Fibroblast of skin of left biceps (primary cell): ENCODE data around the gene OR10H5.
"Not testable (repeated sequence)": the region's sequence is repeated elsewhere in the genome, so short reads cannot be mapped to it uniquely, and the experiment has no call there.

Experiments
- DNase-seq, 2 experiments: peaks; one replicate each; pipeline ENCODE4 v3.0.0-alpha.2; 2013; ENCODE audit warnings: low read depth in 2 of 2

The OR10H5 gene, protein sequence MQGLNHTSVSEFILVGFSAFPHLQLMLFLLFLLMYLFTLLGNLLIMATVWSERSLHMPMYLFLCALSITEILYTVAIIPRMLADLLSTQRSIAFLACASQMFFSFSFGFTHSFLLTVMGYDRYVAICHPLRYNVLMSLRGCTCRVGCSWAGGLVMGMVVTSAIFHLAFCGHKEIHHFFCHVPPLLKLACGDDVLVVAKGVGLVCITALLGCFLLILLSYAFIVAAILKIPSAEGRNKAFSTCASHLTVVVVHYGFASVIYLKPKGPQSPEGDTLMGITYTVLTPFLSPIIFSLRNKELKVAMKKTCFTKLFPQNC

DNA sequence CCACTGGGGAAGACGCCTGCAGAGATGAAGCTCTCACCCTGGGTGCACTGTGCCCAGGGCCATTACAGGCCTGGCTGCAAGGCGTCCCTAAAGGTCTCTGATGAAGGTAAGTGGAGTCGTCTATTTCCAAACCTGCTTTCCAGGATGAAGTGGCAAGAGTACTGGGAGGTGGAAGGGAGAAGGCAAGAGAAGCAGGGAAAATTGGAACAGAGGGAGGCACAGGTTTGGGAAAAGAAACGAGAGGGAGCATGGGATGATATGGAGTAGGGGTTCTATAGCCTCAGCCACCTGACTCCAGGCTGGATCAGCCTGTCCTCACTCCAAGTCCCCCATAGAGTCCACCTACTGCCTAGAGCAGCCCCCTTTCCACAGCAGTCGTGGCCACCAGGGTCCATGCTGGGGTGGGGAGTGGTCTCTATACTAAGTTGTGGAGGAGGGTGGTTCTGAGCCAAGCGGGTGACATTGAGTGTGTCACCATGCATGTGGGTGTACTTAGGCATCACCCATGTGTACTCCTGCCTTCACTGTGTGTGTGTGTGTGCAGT is at the start of gene OR10H5:
Gene OR10H5 (plus strand): TSS at position 51 of the 545 bp plus-strand sequence. CDS start 6,388 bp downstream, outside the sequence.
- DNase-seq, result no peak

DNA sequence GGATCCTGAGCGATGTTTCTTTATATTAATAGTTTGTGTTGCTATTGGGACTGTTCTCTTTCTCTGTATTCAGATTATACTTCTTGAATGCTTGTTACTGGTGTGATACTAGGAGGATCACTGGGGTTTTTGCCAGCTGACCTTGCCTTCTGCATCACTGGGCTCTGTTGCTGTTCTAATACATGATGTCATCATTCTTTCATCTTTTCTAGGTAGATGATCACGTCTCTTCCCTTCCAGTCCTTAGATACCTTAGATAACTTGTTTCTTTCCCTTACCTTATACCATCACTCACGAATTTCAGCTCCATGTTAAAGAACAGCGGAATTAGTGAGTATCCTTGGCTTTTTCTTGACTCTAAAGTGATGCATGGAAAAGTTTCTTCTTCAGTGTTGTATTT is 49.7 kb upstream of the OR10H5 start, which contains the start of gene OR10H3:
Gene OR10H3 (plus strand): TSS at position 264 of the 400 bp plus-strand sequence. CDS start 3,408 bp downstream, outside the sequence.
- DNase-seq, result no peak

DNA sequence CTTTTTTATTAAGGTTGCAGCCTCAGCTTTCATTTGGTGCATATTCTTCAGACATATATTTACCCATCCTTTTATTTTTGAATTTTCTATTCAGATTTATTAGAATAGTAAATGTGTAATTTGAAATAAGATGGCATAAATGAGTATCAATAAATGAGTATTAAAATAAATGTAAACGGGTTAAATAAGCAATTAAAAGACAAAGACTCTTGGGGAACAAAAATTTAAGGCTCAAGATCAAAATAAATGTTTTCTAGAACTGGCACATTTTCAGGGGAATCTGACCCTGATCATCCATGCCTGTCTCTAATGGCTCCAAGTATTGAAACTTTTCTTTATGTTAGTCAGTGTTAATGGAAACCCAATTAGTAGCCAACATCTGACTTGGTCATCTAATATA is 46.7 kb upstream of the OR10H5 start:
- DNase-seq, result no peak

DNA sequence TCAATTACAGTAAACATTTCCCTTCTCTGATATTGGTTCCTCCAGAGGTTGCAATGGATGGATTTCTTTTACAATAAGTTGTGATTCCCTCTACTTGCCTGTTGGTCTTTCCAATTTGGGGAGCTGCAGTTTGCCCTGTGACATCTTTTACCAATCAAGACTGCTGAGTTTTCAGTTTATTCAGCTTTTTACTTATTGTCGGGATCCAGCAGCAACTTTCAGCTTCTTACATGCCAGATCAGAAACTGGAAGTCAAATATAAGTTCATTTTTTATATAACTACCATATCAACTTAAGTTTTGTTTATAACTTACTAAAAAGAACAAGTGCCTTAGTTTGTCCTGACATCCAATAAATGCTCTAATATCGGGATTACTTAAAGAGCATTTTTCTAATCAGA is 39.2 kb upstream of the OR10H5 start:
- no peak for DNase-seq

DNA sequence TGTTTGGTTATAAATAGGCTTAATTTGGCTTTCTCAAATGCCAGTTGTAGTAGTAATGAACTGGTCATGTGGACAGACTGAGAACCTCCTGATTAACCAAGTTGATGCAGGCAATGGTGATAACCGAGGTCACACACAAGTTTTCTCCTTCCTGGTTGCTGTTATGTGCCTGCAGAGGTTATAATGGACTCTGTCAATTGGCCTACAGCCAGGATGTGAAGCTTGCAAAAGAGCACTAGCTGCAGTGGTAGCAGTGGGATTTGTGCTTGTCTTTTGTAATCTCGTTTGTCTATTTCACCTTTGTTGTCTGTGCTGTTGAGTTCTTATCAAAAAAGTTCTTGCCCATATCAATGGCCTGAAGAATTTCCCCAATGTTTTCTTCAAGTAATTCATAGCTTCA is 29.1 kb upstream of the OR10H5 start:
- no peak for DNase-seq

DNA sequence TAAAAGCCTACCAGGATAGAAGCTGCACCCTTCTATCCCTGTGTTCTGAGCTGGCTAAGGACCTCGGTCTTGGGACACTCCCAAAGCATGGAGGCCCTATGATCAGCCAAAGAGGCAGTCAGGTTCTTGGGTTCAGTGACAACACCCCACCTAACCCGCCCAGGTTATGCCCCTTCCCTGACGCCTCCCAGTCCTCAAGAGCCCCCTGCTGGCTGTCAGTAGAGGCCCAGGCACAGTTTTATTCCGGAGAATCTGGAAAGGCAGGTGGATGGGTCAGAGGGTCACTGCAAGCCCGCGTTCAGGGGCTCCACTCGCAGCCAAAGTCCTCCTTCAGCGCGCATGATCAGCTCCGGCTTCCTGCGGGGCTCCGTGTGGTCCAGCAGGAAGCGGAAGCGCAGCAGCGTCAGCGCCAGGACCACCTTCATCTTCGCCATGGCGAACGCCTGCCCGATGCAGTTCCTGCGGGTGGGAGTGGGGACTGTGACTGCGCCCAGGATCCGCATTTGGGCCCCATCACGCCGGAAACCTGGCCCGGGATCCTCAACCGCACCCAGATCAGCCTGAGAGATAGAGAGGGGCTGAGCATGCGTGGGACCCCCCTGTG is 27.4 kb upstream of the OR10H5 start:
- DNase-seq, result no peak

DNA sequence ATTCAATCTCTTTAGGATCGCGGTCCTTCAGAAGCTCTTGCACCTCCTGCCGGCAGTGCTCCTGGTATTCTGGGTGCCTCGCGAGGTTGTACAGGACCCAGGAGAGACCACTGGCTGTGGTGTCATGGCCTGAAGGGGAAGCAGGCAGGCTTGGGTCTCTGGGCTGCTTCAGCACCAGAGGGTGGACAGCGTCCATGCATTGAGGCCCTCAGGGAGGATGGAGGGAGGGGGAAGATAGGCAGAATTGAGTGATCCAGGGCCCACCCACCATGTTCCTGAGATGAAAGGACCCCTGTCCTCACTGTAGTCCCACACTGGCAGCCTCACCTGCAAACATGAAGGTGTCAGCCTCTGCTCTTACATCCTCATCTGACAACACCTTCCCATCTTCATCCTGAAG is 17.9 kb upstream of the OR10H5 start:
- DNase-seq, result no peak

DNA sequence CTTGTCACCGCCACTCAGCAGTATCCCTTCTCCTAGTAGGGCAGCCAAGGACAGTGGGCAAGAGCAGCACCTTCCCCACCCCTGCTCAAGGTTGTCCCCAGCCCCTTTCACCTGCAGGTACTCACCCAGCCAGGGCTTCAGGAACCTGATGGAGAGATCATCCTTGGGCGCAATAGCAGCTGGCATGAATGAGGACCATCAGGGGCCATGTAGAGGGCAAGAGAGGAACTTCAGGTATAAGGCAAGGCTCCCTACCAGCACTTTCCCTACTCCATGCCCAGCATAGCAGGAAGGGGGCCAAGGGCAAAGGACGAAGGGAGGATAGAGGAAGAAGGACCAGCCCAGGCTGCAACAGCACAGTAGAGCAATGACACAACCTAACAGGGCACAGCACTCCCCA is 13.3 kb upstream of the OR10H5 start:
- not testable (repeated sequence) for DNase-seq

DNA sequence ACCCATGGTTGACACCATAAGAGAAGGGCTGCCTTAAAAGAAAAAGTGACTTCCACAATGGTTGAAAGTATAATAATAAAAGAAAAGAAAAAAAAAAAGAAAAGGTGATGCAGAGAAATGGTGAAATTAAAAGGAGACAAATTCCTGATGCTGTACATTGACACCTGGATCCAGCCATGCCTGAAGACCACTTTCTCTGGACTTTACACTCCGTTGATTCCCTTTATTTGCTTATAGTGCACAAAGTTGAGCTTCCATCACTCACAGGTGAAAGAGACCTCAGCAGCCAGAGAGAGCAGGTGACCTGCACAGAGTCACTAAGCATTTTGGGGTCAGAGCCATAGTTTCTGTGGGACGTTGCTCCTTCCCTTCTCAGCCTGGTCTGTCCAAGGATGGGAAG is 12.2 kb upstream of the OR10H5 start:
- no peak for DNase-seq

DNA sequence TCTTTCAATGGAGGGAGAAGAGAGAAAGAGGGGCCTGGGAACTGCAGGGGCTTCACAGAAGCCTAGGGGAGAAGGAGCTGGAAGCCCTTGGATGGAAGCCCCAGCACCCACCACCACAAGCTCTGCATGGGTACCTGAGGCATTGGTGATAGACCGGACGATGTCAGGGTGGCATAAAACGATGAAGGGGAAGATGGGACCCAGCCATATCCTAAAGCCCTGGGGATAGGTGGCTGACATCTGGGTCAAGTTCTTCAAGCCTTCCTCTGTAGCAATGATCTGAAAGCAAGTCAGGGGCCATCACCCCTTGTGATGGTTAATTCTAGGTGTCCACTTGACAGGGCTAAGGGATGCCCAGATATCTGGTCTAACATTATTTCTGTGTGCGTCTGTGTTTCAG is 11.2 kb upstream of the OR10H5 start:
- no peak for DNase-seq

DNA sequence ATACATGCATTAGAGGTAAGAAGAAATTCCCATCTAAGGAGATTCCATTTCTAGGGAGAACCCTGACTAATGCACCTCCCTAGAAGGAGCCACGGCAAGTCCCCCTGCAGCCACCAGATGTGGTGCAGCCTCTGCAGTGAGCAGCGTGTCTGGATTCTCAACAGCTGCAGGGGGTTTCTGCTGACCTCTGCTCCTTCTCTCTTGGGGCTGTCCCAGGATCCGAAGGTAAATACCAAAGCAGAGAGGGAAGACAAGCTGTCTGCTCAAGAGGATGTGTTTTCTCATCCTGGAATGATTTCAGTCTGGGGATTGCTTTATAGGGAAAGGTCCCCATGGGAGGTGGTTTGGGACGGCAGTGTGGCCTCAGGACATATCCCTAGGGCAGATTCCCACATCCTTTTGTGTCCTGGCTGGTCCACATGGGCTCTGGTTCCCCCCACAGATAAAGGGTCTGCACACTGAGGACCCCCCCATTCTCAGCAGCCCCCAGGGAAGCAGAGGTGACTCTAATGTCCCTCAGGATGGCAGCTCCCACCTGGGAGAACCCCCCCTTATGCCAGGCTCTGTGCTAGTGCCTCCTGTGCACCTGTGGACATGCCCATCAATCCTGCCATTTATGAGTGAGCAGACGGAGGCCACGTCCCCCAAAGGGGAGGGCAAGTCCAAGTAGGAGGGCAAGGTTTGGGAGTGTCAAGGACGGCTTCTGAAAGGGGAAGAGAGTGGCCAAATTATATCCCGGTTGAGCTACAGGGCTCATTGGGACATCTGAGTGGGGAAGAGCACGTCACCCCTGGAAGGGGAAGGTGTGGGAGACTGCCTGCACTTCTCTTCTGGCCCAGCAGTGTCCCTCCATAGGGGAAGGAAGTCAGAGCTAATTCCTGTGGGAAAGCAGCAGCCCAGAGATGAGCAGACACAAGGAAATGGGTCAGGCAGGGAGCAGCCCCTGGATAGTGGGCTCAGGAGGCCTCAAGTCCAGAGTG is 10.2 kb upstream of the OR10H5 start:
- no peak for DNase-seq

DNA sequence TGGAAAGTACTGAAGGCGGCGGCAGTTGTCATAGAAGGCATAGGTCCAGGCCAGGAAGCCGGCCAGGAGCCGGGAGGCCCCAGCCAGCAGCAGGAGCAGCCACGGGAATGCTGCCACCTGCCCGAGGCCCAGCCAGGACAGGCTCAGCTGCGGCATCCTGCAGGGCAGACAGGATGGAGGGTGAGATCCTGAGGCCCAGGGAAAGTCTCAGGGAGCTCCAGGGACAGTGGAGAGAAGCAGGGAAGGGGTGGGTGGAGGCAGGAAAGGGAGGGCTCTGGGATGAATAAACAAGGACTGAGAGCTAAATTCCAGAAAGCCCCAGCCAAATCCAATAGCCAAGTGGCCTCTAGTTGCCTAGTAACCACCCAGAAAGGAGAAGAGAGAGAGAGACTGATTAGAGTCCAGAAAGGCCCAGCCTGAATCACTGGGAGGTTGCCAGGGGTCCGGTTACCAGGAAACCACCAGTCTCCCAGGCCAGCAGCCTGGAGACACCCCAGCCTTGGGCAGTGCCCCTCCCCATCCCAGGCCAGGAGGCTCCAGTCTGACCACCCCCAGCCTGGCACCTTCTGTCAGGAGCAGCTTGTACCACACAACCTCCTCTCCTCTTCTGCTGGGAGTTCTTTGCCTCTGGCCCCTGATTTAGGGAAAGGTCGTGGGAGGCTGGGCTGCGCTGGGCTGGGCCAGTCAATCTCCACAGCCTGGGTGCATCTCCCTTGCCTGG is 7.5 kb upstream of the OR10H5 start:
- DNase-seq, result no peak

DNA sequence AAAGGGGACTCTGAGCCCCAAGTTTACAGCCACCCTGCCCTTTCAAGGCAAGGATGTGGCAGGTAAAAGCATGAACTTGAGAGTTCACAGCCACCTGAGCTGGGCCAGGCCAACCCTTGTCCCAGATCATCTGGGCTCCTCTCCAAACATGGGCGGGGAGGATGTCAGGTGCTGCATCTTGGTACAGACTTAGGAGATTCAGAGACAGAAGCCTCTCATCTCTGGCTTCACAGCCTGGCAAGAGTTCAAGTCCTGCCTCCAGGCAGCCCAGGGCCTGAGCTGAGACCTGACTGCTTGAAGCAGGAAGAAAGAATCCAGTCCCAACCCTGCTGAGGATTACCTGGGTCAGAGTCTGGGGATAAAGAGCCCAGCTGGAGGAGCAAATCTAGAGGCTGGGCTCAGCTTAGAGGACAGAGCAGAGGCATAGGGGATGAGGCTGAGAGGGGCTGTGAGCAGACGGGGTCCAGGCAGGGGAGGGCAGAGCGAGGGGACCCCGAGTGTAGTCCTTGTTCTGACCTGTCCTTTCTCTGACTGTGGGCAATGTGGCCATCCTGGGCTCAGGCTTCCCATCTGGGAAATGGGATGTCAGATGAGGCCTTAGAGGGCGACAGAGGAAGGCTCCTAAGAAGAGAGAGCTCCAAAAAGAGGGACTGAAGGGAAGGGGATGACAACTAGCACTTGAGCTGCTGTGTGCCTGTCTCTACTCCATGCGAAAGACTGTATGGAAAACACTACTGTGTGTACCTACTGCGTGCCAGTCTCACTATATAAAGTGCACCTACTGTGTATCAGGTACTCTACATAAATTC is 6.6 kb upstream of the OR10H5 start:
- DNase-seq, result no peak

DNA sequence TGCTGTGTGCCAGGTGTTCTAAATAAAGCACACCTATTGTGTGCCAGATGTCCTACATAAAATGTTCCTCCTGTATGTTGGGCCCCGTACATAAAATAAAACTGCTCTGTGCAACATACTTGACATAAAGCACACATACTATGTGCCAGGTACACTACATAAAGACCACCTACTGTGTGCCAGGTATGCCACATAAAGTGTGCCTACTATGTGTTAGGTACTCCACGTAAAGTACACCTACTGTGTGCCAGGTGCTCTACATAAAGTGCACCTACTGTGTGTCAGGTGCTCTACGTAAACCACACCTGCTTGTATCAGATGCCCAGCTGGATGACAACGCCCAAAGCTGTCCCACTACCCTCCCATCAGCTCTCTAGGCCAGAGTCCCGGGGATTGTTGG is 5.8 kb upstream of the OR10H5 start:
- no peak for DNase-seq

DNA sequence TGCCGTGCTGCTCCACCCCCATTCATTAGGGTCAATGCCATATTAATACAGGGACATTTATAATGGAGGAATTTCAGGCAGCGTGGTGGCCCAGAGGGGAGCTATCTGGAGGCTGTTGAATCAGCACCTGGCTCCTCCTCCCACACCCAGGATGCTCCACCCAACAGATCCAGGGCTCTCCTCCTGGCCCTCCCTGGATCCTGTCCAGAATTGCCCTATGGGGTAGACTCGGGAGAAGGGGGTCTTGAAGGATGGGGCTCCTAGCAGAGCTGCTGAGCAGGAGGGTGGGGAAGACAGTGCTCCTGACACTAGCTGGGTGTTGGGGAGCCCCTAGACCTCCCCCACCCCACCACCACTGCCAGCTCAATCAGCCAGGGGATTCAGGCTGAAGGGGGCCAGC is 5.2 kb upstream of the OR10H5 start:
- DNase-seq, result no peak

DNA sequence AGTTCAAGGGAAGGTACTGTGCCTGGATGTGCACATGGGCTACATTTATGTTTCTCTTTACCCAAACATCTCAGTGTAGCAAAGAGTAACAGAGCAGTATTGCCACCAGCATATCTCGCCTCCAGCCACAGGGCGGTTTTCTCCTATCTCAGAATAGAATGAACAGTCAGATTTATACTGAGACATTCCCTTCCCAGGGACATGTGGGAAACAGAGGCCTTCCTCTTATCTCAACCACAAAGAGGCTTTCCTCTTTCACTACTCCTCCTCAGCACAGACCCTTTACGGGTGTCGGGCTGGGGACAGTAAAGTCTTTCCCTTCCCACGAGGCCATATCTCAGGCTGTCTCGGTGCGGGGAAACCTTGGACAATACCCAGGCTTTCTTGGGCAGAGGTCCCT is 4.6 kb upstream of the OR10H5 start:
- not testable (repeated sequence) for DNase-seq

DNA sequence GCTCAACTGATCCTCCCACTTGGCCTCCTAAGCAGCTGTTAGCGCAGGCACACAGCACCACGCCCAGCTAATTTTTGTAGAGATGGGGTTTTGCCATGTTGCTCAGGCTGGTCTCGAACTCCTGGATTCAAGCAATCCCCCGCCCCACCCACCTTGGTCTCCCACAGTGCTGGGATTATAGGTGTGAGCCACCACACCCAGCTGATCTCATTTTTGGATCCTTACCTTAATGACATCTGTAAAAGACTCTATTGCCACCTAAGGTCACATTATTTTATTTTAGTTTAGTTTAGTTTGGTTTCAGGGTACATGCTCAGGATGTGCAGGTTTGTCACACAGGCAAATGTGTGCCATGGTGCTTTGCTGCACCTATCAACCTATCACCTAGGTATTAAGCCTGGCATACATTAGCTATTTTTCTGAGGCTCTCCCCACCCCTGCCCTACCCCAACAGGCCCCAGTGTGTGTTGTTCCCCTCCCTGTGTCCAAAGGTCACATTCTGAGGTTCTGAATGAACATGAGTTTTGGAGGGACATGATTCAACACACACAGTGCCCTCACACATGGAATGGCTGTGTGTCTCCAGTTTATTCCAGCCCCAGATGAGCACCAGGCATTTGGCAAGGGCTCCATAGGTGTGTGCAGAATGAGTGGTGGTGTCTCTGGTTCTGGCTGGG is 1.3 kb downstream of the OR10H5 start:
- no peak for DNase-seq

DNA sequence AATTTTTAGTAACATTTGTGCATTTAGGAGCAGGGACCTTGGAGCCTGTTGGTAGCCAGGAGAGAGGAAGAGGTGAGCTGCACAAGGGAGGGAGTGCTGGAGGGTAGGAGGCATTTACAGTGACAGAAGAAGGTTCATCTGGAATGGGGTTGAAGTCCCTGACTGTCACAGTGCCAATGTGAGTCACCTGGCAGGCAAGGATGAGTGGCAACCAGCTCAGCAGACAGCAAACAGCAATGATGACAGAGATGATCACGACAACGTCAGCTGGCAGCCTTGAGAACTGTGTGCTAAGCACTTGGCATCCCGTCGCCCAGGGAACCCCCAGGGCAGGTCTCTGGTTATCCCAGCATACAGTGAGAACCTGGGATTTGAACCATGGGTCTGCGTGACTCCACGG is 2.6 kb downstream of the OR10H5 start:
- no peak for DNase-seq

DNA sequence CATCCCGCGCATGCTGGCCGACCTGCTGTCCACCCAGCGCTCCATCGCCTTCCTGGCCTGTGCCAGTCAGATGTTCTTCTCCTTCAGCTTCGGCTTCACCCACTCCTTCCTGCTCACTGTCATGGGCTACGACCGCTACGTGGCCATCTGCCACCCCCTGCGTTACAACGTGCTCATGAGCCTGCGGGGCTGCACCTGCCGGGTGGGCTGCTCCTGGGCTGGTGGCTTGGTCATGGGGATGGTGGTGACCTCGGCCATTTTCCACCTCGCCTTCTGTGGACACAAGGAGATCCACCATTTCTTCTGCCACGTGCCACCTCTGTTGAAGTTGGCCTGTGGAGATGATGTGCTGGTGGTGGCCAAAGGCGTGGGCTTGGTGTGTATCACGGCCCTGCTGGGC is 6.8 kb downstream of the OR10H5 start:
- DNase-seq, result not testable (repeated sequence)

DNA sequence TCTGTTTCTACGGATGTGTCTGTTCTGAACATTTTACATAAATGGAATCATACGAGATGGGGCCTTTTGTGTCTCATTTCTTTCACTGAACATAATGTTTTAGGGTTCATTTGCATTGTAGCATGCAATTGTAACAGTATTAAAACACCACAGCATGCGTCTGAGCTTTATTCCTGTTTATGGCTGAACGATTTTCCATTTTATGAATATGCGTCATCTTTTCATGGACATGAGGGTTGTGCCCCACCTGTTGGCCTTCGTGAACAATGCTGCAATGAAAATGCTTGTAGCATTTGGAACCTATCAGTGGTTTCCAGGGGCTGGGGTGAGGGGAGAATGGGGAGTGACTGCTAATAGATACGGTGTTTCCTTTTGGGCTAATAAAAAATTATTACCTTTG is 22.9 kb downstream of the OR10H5 start:
- DNase-seq, result no peak
